HG03432 (cell line): ENCODE results near the gene OAT.

Experiments used
- ATAC-seq: cut with Tn5 transposase; IDR thresholded peaks from one replicate; pipeline ENCODE4 v1.9.1; 2021; ENCODE audit warnings: mild to moderate bottlenecking, moderate library complexity; ENCODE audit not compliant: unreplicated experiment

The OAT gene

DNA sequence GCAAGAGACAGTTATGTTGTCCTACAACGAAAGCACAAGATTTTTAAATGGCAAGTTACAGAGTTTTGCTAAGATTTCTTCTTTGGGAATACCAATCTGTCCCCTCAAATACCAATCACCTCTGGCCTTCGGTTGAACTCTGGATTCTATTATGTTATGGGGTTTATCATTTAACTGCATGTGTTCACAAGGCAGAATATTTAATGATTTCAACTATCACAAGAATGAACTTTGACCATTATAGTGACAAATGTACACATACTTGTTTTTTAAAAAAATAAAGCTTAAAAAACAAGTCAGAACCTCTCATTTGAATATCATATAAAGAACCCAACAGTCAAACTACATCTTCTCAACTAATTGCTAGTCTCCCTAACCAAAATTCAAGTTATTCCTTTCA is 11.3 kb downstream of the OAT start:
- no peak for ATAC-seq

- peak; percentile 87 for ATAC-seq
Measured at GRCh38 chr10:124403548-124403947, 15.2 kb downstream of the OAT start.

DNA sequence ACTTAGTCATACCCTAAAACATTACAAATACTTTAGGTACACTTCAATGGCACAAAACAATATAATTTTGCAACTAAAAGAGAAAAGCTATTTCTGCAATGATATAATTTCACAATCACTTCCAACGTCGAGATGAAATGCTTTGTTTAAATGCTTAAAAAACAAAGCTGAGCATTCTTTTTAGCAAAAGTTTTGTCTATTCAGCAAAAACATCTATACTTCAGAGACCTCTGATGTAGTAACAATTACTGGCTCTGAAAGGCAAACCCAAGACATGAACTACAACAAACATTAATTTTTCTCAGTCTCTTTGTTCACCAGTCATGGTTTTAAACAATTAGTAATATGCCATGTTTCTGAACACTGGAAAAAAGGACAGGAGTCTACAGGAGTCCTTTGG is 16.4 kb downstream of the OAT start:
- ATAC-seq = no peak

- ATAC-seq = no peak
Measured at GRCh38 chr10:124401633-124402032, 17.1 kb downstream of the OAT start.

DNA sequence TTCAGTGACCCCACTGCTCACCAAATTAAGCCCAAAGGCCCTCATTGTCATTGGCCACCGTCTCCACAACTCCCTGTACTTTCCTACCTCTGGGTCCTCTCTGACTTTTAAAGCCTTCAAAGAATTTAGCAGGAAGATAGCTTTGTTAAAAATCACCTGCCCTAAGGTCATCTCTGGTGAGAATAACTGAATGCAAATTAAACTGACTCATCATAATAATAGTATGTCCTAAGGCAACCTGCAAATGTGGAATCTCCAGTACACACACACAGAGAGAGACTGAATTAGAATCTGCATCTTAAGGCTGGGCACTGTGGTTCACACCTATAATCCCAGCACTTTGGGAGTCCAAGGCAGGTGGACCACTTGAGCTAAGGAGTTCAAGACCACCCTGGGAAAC is 24.1 kb downstream of the OAT start:
- no peak for ATAC-seq

DNA sequence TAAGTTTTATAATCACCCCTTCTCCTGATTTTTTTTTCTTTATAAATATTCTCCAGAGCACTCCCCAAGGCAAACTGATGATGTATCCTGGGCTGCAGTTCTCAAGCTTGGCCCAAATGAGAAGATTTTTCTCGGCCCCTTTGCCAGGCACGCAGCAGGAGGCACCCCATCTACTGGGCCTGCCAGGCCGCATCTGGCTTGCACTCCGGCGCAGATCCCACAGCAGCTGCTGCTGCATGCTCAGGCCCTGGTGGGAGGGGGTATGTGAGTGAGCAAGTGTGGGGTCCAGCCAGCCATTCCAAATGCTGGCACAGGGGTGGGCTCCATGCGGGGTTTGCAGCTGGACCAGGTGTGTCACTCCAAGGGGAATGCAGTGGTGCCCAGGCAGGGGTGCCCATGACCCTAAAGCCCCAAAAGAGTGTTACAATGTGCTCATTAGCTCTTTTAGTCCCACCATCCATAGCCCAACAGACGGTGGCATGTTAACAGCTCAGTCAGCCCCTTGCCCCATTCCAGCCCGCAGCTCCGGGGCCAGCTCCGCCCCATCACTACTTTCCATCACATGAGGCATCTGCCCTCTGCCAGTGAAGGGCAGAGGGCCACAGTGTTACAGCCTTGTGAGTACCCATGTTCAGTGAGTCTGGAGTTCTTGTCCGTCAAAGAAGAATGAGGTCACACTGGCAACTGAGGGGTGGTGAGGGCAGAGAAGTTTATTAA is 25.9 kb downstream of the OAT start:
- ATAC-seq = no peak

GRCh38 chr10:124390471-124391187 is 28.1 kb downstream of the OAT start:
- ATAC-seq = no peak

DNA sequence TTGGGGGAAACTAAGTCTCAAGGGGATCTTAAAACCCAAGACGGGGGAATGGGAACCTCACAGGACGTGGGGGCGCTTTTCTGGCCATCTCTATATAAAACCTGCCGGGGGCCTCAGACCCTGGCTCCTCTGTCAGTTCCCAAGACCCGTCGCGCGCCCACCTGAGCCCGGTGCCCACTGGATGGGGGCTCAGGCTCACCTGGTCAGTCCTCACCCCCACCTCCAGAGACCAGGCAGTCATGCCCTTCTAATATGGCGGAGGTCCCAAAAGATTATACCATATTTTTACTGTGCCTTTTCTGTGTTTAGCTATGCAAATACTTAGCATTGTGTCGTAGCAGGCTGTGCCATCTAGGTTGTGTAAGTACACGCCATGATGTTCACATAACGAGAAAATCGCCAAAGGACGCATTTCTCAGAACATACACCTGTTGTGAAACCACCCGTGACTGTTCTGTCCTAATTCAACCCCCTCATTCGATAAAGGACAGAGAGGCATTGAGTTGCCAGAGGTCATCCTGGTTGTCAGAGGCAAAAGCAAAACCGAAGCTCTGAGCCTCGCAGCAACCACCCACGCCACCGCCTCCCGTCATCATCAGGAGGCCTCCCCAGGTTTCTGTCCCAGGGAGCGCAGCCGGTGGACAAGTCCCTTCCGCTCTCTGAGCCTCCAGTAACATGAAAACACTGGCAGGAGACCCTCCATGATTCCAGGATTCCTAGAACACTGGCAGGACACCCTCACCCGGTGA is 28.9 kb downstream of the OAT start:
- no peak for ATAC-seq

DNA sequence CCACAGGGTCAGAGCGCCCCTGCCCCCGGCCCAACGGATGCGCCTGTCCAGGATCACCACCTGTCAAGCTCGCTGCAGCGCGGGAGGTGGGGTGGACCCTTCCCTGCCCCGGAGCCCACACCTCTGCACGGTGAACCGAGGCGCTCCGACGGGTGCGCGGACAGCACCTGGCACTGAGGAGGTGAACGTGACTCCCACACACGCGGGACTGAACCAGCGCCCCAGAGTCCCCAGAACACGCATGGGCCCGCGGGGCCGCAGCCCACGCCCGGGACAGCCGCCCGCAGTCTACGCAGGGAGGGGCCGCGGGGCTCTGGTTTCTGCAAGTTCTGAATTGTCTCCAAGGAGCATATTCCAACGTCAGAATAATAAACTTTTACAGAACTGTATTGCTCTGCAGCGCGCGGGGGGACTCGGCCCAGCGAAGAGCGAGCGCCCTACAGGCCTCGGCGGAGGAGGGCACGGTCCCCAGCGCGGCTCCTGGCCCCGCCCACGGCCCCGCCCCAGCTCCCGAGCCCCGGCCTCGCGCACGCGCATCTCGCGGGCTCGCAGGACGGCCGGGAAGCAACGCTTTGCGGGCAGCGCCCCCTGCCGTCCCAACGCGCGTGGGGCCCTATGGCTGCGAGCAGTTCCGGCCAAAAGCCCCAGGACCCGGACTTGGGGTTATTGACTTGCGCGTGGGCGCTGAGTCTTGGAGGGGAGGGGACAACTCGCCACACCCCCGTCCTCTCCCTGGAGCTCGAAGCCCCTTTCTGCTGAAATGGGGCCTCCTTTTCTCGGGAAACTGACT is 29.7 kb downstream of the OAT start:
- ATAC-seq = peak; percentile 95

- ATAC-seq = no peak
Measured at GRCh38 chr10:124388476-124388822, 30.3 kb downstream of the OAT start.

DNA sequence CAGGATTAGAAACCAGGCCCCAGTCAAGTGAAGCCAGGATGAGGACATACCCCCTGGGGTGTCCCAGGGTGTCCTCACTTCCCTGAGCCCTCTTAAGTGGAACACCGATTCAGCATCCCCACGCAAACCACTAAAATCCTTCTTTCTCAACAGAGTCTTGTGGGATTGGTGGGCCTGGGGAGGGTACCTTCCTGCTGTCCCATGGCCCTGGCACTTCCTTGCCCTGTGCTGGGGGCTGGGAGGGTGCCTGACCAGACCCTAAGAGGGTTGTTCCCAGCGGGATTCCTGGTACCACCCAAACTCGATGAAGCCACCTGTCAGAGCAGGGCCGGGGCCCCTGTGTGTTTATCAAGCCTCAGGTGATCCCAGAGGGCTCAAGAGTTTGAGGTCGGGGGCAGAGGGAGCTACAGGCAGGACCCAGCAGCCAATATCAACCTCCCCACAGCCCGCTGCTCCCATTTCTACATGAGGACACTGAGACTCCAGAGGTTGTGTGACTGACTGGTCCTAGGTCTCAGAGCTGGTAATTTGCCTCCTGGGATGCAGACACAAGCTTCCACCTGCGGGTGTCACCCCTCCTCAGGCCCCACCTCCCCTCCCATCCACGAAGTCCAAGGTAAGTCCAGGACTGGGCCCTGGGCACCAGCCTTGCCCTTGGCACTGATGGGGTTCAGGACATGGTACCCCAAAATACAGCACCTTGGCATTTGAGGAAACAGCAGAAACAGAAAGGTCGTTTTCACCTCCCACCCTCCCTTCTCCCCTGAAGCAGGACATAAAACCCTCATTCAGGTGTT is 31.4 kb downstream of the OAT start:
- no peak for ATAC-seq

DNA sequence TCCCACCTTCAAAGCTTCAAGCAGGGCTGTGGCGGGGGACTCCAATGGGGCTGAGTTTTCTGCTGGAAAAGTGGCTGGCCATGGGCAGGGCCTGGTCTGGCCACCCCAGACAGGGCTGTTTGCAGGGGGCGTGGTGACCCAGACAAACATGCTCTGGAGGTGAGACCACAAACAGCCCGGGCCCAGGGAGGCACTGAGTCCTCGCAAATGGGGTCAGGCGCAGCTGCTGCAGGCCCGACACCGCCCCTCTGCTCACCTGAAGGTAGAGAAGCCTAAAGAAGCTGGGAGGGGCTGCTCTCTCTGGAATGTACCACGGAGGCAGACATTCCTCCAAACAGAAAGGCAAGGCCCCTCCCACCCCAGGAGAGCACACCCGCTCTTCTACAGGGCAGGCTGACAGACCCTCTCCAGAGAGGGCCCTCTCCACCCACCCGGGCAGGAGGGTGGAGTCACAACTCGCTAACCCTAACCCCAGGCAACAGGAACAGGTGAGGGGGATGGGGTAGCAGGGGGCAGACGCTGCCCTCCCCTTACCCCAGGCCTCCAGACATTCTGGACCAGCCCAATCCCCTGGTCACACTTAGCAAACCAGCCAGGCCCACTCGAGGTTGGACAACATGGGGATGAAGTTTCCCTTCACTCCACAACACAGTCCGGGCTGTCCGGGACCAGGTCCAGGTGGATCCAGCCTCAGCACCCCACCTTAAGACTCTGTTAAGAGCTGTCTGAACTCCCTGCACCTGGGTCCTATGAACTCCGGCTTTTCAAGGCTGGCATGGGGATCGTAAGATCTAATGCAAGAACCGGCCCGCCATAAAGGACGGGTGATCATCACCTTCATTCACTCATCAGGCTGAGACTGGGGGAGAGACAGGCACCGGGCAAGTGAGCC is 32.3 kb downstream of the OAT start:
- ATAC-seq = no peak

GRCh38 chr10:124385627-124386185 is 33.0 kb downstream of the OAT start:
- no peak for ATAC-seq

DNA sequence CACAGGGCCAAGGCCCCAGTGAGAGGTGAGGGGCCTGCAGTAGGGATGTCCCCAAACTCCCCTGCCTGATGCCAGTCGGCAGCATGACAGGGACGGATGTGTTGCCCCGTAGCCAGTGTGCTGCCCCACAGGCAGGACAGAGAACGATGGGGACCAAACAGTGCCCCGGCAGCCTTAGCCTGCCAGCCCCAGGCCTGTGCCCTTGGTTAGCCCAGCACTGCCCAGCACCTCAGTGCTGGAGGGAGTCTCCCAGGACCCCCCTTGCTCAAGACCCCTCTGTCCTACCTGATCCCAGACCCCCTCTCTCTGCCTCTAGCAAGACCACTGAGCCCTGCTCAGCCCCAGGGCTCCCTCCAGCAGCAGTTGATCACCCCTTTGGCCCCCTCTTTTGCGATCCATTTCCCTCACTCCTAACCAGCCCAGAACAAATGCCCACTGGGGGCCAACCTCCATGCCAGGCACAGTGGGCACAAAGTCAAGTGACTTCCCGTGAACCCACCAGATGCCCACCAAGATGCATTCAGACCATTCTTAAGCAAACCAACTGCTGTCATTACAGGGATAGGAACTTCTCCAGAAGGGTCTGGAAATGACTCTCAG is 34.0 kb downstream of the OAT start:
- no peak for ATAC-seq

DNA sequence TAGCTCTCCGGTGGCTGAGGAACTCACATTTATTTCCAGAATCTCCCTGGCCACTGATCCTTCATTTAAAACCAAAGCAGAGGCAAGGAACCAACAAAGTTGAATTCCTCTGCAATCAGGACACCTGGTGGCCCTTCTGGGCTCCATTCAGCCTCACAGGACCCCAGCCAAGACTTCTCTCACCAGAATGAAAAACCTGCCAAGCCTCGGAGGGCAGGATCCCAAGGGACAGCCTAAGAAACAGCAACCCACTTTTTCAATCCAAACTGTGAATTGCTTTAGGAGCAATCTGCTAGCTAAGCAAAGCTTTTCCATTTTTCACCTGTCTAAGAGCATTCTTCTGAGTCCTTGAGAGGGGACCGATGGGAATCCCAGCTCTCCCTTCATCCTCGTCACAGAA is 34.6 kb downstream of the OAT start:
- ATAC-seq = no peak

DNA sequence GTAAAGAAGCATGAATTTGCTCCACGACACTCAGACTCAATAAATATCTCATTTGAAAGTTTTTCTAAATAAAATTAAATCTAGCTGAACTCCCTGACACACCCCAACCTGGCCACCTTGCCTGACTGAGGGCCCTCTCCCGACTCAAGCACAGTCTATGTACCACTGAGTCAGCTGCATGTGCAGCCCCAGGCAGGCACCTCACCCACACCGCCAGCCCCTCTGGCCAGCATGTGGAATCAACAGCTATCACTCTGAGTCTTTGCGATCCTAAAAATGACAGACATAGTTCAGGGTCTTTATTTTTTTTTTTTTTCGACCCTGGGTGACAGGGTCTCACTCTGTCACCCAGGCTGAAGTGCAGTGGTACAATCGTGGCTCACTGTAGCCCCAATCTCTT is 35.2 kb downstream of the OAT start:
- ATAC-seq = no peak

GRCh38 chr10:124381011-124381611 is 37.6 kb downstream of the OAT start:
- ATAC-seq = no peak

- ATAC-seq = no peak
Measured at GRCh38 chr10:124380256-124380995, 38.3 kb downstream of the OAT start.
